Lower leg skin (tissue), 4 donors: ENCODE data around the gene SORBS2. TPM values are rescaled to one million over a fixed set of nuclear protein-coding genes. Genes with fewer than 3 reads are reported as not detected.

Experiments used
- DNase-seq, 2 donors: peaks; one replicate each; pipeline ENCODE4 v3.0.0-alpha.2; 2019; ENCODE audit warnings: low spot score in 2 of 2
- H3K4me3 ChIP-seq: fragments of 200-600 bp; sonication (generic); 2 replicates; pipeline ENCODE4 v1.5.1; 2017; ENCODE audit warnings: mild to moderate bottlenecking, low read depth; ENCODE audit not compliant: poor library complexity, severe bottlenecking
- POLR2A ChIP-seq, 2 donors: fragments of 450-650 bp; IDR thresholded peaks; one replicate each; pipeline ENCODE4 v1.6.1; 2016 to 2017; ENCODE audit warnings: antibody characterized with exemption in 2 of 2, mild to moderate bottlenecking in 1 of 2, moderate library complexity in 1 of 2
- WGBS, 2 donors: methylation state at CpG; one replicate each; pipeline ENCODE4 v1.1.5; 2018; 5-methylcytosine and 5-hydroxymethylcytosine counted together
- intact Hi-C: fragments of 100-400 bp; cut with DNase I; formaldehyde crosslinking; loops from one replicate; pipeline ENCODE4 v1.15.0; 2023; ENCODE audit warnings: low total_unique reads
- total RNA-seq, 4 donors: library from RNA; depleted of rRNA; stranded (reverse); fragments of >200 nt; gene quantifications; one replicate each; pipeline ENCODE4 v1.1.0, GENCODE V29; 2016
- TF ChIP-seq, protein P1 (sequence below), 3 donors: fragments of 450-650 bp; IDR thresholded peaks; one replicate each; pipeline ENCODE4 v1.5.1; 2016; ENCODE audit warnings: antibody characterized with exemption in 3 of 3, mild to moderate bottlenecking in 3 of 3, moderate library complexity in 2 of 3

Gene SORBS2
- total RNA-seq, 4 donors from 2014 or later = 10.5 to 34.7 (median 20.6) TPM

DNA sequence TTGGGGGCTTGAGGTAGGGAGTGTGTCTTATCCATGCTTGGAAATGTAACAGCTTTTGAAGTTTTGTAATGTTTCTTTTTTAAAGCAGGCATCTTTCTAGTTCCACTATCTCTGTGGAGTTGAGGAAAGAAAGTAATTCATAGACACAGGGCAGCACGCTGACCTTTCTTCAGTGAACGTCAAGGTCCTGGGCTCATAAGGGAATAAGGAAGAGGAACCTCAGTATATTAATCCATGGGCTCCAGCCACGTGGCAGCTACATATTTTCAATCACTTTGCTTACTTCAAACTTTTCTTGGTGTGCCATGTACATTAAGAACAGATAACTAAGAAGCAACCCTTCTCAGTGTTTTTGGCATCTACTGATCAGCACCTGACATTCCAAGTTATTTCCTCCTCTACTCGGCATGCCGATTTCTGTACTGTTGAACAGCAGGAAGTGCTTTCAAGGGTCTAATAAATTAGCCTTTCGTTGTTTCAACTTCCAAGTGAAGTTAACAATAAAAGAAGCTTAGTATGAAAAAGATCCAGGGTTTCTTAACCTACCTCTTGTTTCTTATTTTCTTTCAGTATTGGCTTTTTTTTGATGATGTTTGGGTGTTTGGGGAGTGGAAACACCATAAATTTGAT, 88.2 kb downstream of the SORBS2 start:
- intact Hi-C loops = no loop called here
- no peak for DNase-seq

DNA sequence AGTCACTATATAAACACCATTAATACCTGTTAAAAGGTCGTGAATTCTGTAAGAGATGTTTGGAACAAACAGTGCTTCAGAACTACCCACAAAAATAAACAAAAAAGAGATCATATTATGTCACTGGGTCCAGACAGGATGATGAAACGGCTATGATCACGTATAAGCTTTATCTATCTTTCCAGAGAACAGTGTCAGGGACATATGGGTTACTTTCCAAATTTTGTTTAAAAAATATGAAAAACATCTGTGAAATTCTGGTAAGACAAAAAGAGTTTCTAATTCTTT, 90.0 kb downstream of the SORBS2 start:
- DNase-seq = no peak
- intact Hi-C loops = no loop called here
- TF ChIP-seq, protein P1, sequence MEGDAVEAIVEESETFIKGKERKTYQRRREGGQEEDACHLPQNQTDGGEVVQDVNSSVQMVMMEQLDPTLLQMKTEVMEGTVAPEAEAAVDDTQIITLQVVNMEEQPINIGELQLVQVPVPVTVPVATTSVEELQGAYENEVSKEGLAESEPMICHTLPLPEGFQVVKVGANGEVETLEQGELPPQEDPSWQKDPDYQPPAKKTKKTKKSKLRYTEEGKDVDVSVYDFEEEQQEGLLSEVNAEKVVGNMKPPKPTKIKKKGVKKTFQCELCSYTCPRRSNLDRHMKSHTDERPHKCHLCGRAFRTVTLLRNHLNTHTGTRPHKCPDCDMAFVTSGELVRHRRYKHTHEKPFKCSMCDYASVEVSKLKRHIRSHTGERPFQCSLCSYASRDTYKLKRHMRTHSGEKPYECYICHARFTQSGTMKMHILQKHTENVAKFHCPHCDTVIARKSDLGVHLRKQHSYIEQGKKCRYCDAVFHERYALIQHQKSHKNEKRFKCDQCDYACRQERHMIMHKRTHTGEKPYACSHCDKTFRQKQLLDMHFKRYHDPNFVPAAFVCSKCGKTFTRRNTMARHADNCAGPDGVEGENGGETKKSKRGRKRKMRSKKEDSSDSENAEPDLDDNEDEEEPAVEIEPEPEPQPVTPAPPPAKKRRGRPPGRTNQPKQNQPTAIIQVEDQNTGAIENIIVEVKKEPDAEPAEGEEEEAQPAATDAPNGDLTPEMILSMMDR (IDR thresholded peaks at IDR 0.05) = no peak
- TF ChIP-seq POLR2A (IDR thresholded peaks at IDR 0.05) = no peak
- 48 to 58% methylated on average over 3 of the region's 3 CpGs for WGBS, 2 donors
- no peak overlapping the region for H3K4me3 ChIP-seq

More for the DNA sequence above, 88.2 kb downstream of the SORBS2 start:
- no peak overlapping the region for H3K4me3 ChIP-seq
- TF ChIP-seq, protein P1 (IDR thresholded peaks at IDR 0.05) = no peak
- no peak for TF ChIP-seq POLR2A (IDR thresholded peaks at IDR 0.05)
- WGBS, 2 donors = 43 to 45% methylated on average over 6 of the region's 6 CpGs

DNA sequence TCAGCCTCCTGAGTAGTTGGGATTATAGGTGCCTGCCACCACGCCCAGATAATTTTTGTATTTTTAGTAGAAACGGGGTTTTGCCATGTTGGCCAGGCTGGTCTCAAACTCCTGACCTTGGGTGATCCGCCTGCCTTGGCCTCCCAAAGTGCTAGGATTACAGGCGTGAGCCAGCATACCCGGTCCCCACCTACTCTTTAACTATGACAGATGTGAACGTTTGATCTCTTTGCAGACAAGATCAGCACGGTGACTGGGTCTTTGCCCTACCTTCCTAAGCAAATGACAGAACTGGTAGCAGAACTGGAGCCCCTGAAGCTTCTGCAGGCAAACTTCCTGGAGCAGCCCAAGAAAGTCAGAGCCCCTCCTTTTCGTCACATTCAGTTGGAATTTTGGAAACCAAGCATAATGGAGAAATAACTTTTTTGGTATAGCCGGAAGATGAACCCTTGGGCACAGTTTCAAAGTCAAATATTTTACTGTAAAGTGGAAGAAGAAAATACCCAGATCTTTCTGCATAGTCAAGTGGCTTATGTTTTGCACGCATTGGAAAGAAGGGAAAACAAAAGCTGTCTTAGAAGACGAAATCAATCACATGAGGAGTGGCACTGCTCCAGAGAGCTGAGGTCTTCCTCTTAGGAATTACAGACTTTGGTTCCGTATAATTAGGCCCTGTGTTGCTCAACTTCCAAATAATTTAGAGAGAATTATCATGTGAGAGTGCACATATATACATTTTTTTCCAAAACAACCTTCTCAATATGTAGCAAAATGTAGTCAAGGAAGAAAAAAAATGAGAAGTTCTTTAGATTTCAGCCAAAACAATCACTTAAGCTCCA, 90.6 kb downstream of the SORBS2 start:
- intact Hi-C loops = no loop called here
- TF ChIP-seq, protein P1 (IDR thresholded peaks at IDR 0.05) = no peak
- TF ChIP-seq POLR2A (IDR thresholded peaks at IDR 0.05) = no peak
- H3K4me3 ChIP-seq = no peak overlapping the region
- 52 to 53% methylated on average over 12 of the region's 12 CpGs for WGBS, 2 donors
- DNase-seq = peak in 1 of 2 donors; percentile 78

DNA sequence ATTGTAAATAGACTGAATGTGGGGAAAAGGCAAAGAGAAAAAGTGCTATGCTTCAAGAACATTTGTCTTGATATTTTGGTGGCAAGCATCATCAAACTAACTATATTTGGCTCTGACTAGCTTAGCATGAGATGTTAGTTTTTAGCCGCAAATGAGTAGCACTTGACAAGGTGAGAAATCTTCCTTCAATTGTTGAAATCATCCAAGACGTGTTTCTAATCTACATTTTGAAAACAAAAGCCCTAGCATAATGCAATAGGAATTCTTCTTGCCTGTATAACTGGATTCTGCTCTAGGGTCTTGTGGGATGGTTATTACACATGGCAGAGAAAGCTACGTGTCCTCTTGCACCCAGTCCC, 92.5 kb downstream of the SORBS2 start:
- no peak overlapping the region for H3K4me3 ChIP-seq
- intact Hi-C loops = no loop called here
- no peak for DNase-seq
- TF ChIP-seq, protein P1 (IDR thresholded peaks at IDR 0.05) = no peak
- no peak for TF ChIP-seq POLR2A (IDR thresholded peaks at IDR 0.05)
- WGBS, 2 donors = 80 to 81% methylated on average over 3 of the region's 3 CpGs

DNA sequence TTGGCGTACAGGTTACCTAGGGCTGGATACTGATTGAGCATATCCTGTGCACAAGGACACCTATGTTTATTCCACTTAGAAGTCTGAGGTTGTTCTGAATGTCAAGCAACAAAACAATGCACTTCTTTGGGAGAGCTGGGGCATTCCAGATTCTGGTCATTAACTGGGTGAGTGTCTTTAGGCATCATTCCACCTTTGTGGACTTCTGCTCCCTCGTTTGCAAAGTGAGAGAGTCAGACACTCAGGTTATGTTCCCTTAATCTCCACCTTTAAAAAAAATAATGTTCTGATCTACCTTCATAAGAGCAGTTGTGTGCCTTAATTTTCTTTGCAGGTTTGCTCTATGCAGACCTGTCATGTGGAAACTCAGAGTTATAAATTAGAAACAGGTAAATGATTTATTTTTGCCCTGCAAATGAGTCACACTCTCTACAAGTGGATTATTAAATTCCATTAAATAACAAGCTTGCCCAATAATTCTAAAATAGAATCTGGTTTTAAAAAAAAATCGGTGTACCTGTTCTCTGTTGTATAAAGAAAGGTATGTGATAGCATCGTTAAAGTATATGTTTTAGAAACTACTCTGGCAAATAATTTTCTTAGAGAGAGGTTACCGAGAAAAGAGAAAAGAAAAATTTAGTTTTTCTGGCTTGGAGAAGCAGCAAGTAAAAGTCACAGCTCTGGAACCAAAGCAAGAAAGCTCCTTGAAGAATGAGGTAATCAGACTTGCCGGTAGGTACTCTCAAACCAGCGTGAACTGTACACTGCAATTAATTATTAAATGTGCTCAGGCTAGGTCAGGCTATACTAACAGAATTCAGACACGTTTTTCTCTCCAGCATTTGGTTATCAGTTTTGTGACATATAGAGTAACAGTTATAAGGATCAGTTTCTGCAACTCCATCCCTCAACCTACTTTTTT, 93.2 kb downstream of the SORBS2 start:
- intact Hi-C loops = no loop called here
- WGBS, 2 donors = 44 to 50% methylated on average over 8 of the region's 8 CpGs
- DNase-seq = no peak
- no peak overlapping the region for H3K4me3 ChIP-seq
- no peak for TF ChIP-seq POLR2A (IDR thresholded peaks at IDR 0.05)
- TF ChIP-seq, protein P1 (IDR thresholded peaks at IDR 0.05) = no peak
